Hematopoietic multipotent progenitor cell treated with erythropoietin and hydrocortisone succinate and interleukin-3 and kit ligand, for 15 days (in vitro differentiated cells): ENCODE data around the gene MTFR2.

Experiments
- DNase-seq: peaks from one replicate; pipeline ENCODE4 v3.0.0-alpha.2; 2015; ENCODE audit warnings: low spot score

The MTFR2 gene

DNA sequence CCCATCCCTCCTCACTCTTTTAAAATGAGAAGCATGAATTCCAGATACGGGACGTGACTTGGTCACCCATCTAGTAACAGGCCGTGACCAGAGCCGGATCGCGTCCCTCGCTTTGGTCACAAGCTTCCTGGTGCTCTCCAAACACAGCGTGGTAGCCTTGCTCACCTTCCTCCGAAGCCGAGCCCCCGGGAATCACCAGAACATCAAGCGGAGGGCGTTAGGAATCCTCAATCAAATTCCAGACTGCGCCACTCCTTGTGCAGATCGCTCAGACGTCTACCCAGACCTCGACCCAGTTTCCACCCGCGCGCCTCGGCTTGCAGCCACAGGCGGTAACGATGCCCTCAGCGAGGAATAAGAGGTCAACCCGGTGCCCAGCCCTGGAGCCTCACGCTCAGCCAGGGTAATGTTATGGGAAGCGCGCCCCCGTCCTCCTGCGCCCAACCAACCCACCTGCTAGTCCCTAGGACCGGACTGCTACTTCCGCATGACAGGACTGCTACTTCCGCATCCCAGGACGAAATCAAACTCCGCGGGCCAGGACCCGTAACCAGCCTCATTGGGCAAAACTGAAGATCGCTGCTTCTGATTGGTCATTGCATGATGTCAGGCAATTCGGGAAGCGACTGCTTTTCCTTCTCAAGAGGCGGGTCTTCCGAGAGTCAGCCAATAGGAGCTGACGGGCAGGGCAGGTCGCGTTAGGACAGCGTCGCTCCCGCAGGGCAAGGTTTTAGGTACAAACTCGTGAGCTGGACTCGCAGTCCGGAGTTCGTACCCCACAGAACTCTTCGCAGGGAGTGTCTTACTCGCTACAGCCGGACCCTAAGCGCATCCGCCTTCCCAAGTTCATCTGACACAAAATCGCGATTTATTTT is at the start of gene MTFR2:
Gene MTFR2, minus strand, starts transcription at position 501 of the 875 bp plus-strand sequence. CDS start 1,212 bp downstream, outside the sequence.
- peak; percentile 98 for DNase-seq

DNA sequence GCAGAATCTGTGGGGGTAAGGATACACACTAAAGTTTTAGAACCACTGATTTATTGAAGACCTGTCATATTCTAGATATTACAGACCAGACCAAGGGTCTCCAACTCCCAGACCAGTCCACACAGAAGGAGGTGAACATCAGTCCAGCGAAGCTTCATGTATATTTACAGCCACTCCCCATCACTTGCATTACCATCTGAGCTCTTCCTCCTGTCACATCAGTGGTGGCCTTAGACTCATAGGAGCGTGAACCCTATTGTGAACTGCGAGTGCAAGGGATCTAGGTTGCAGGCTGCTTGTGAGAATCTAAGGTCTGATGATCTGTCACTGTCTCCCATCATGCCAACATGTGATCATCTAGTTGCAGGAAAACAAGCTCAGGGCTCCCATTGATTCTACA is 44.5 kb upstream of the MTFR2 start:
- no peak for DNase-seq

DNA sequence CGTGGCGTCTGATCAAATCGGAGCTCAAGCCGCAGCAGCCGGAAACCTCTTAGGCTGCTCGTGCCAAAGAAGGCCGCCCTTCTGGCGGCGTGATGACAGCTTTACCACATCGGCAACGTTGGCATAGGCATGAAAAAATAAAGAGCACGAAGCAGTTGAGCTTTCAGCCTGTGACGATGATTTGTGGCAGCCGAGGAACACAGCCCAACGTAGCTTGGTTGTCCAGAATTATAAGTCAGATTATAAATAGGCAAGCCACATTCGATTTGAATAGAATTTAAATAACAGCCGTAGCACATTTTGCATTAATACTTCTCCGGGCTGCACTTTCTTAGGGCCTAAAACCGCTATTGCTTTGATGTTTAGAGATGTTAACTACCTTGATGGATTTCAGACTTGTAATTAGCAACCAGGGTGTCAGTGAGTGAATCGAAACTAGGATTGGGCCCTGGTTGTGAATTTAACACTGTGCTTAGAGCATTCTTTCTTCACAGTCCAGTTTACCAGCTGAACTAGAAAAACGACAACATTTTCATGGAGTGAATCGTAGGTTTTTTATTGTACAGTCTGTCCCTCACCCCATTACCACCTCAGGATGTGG is 40.4 kb upstream of the MTFR2 start:
- peak; percentile 84 for DNase-seq

DNA sequence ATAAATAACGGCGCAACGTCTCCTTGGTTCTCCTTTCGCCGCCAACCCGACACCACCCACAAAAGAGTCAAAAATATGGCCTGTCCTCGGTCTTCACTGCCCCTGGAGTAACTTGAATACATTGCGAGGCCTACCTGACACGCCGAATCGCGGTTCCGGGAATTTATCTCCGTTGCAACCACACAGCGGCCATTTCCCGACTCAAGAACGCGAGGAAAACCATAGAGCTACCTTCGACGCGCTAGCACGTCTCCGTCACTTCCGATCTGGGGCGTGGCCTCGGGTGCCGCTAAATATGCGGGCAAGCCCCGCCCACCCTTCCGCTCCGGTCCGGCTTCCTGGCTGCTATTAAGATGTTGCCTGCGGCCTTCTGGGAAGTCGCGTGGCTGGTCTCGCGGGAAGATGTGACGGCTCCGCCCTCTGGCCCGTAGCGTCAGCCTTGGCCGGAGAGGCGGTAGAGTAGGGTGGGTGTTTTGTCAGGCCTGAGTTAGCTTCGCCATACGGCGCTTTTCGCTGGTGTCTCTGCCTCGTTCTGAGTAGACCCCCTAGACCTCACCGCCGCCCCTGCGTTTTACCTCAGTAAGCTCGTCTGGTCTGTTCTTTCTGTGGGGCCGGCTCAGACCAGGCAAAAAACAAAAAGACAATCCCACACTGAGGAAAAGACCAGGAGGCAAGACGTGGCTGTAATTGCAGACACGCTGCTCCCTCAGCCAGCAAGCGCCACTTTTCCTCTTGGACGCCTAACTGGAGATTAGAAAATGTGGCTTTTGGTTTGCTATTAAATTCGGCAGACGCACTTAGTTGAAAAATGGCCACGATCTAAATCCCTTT is 39.7 kb upstream of the MTFR2 start, which contains the start of gene BCLAF1:
Gene BCLAF1, minus strand, starts transcription at position 268 of the 831 bp plus-strand sequence. CDS start 9,980 bp downstream, outside the sequence.
- DNase-seq: peak; percentile 100

DNA sequence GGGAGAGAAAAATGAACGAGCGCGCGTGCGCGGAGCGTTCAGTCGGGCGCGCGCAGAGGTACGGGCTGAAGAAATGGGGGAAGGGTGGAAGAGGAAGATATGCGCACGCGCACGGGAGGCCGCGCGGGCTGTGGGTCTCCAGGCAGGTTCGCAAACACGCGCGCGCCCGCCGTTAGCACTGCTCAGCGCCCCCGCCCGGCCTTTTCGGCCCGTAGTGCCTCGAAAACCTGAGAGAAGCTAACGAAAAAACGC is 39.1 kb upstream of the MTFR2 start:
- peak; percentile 94 for DNase-seq

DNA sequence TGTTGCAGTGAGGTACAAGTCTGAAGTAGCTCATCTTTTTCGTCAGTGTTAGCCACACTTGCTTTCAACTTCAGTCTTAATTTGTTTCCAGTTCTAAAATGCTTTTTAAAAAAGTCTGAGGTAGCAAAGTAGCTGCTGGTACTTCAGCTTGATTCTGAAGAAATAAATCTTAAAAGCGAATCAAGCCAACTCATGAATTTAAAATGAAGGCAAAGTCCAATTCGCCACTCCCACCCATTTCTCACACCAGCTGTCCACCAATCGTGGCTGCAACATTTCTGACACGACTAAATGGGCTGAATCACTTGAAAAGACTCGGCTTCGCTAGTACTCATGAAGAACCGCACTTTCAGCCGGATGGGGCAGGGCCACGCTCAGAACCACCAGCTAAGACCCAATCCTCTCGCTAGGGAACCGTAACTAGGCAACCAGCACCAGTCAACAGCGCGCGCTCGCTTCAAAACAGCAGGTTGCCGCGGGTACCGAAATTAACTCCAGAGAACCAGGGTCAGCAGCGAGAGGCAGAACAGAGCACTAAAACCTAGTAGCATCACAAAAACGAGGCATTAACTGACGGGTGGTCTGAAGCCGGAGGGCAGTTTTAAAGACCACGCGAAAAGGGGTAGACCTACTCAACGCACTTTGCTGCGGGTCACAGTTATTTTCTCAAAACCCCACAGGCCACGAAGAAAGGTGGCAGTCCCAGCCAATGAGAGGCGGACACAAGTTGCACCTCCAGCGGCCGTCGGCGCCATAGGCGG is 38.6 kb upstream of the MTFR2 start:
- peak; percentile 88 for DNase-seq

DNA sequence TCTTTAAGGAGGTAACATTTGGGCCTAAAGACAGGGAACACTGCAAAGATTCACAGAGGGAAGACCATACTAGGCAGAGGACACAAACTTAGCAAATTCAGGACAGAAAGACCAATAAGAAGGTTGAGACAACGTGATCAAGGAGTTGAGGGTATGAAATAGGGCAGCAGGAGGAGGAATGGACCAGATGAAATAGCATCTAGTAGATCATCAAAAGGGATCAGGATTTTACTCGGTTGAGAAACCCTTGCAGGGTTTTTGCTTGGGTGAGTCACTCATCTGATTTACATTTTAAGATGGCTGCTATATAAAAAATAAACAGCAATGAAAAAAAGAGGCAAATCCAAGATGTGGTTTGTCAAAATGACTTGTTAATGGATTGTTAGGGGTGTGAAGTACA is 34.8 kb upstream of the MTFR2 start:
- peak; percentile 25 for DNase-seq

GRCh38 chr6:136282906-136283305 is 32.8 kb upstream of the MTFR2 start:
- DNase-seq: no peak

DNA sequence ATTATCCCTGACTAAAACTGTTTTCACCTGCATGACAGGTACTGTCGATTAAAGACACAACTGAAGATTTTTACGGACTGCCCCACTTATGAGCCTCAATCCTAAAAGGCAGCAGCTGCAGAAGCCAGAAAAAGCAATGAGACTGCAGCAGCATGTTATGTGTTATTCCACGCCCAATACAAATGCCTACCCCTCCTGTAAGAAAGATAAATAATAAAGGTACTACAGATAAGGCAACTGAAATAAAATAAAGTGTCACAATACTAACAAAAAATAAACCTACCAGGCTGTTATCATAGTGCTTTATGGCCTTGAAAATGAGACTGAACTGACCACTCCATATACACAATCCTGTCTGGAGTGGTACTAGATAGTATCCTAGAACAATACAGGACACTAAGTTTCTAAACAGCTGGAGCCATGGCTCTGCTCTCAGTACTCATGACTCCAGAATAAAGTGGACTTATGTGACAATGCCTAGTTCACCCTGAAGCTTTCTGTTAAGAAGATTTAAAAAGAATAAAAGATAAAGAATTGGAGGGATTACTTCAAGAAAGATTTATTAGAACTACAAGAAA is 30.0 kb upstream of the MTFR2 start:
- no peak for DNase-seq

GRCh38 chr6:136274062-136274461 is 24.0 kb upstream of the MTFR2 start:
- DNase-seq: no peak

- no peak for DNase-seq
Measured at GRCh38 chr6:136265101-136265500, 15.0 kb upstream of the MTFR2 start.

DNA sequence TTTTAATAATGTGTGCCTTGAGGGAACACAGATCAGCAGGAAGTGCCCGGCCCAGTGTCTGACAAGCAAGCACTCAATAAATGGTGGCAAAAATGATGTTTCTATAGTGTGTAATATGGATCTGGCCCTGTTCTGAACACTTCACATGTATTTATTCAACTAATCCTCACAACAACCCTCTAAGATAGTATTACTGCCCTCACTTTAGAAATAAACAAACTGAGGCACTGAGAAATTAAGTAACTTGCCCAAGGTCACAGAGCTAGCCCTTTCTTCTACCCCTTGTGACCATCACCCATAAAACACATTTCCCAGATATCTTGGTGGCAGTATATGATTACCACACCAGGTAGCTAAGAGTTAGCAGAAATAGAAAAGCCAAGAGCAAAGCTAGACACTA is 12.8 kb upstream of the MTFR2 start:
- no peak for DNase-seq

GRCh38 chr6:136254851-136255466 is 4.8 kb upstream of the MTFR2 start:
- no peak for DNase-seq

- DNase-seq: no peak
Measured at GRCh38 chr6:136253734-136254133, 3.6 kb upstream of the MTFR2 start.

- DNase-seq: no peak
Measured at GRCh38 chr6:136252441-136252840, 2.3 kb upstream of the MTFR2 start.

GRCh38 chr6:136251394-136251793 is 1.3 kb upstream of the MTFR2 start:
- no peak for DNase-seq

DNA sequence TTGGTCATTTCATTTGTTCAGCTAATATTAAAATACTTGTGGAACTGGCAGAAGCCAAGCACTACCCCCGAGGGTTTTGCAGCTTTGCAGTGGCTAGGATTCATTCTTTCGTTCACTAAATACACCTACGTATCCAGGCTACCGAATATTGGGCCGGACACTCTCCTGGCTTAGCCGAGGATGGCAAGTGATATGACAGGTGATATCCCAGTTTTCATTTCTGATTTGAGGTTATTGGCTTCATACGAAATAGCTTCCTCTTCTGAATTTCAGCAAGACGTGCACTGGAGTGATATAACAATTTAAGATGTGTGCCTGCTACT is 536 bp upstream of the MTFR2 start:
- no peak for DNase-seq

DNA sequence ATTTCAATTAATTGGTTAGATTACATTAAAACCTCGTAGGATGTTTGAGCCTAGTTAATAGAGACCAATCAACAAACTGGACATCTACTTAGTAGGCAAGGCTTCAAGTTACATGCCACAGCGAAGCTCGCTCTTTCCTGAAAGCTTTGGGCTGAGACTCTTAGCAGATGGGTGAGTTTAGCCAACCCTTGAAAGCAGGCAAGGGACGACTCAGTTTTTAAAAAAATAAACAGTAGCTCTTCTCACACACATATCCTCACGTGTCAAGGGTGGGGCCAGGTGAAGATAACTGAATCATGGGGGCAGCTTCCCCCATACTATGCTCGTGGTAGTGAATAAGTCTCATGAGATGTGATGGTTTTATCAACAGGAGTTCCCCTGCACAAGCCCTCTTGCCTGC is 775 bp downstream of the MTFR2 start:
- no peak for DNase-seq

GRCh38 chr6:136244061-136244616 is 6.0 kb downstream of the MTFR2 start:
- DNase-seq: no peak

GRCh38 chr6:136236466-136237293 is 13.4 kb downstream of the MTFR2 start:
- peak; percentile 40 for DNase-seq
